ENCODE data around the gene PLAAT3.

DNA sequence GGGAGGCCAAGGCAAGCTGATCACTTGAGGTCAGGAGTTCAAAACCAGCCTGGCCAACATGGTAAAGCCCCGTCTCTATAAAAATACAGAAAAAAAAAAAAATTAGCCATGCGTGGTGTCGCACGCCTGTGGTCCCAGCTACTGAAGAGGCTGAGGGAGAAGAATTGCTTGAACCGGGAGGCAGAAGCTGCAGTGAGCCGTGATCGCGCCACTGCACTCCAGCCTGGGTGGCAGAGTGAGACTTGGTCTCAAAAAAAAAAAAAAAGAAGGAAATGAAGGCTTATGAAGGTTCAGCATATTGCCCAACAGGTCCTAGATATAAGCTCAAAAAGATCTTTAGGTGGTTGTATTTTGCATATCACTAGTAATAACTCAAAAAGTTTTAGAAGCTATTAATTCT is 46.7 kb upstream of the PLAAT3 start:
- TF ChIP-seq CTCF (conservative IDR thresholded peaks at IDR 0.05; ENCODE audit: low read depth, low read length) (no peak), EZH2 (IDR thresholded peaks at IDR 0.05; ENCODE audit: borderline replicate concordance, low read depth, low read length, poor library complexity, severe bottlenecking) (no peak)

All from A673 (cell line).